Mesothelial cell of epicardium (in vitro differentiated cells): ENCODE measurements around the gene HPCAL1. TPM values are rescaled to one million over a fixed set of nuclear protein-coding genes. Genes with fewer than 3 reads are reported as not detected.

Experiments used
- DNase-seq, 2 experiments: peaks; one replicate each; pipeline ENCODE4 v3.0.0; 2021; ENCODE audit warnings: low spot score in 2 of 2; ENCODE audit not compliant: unreplicated experiment in 2 of 2
- H3K27ac Mint-ChIP-seq: 2 replicates; pipeline ENCODE4 v1.8.0; 2021; ENCODE audit warnings: mixed read lengths
- H3K27me3 Mint-ChIP-seq: 2 replicates; pipeline ENCODE4 v1.8.0; 2021; ENCODE audit warnings: low read depth, mixed read lengths
- H3K36me3 Mint-ChIP-seq: 2 replicates; pipeline ENCODE4 v1.8.0; 2021; ENCODE audit warnings: mixed read lengths
- H3K4me1 Mint-ChIP-seq: 2 replicates; pipeline ENCODE4 v1.8.0; 2021; ENCODE audit warnings: mixed read lengths
- H3K4me3 Mint-ChIP-seq: 2 replicates; pipeline ENCODE4 v1.8.0; 2021; ENCODE audit warnings: mild to moderate bottlenecking, moderate library complexity, mixed read lengths
- H3K9me3 Mint-ChIP-seq: 2 replicates; pipeline ENCODE4 v1.8.0; 2021; ENCODE audit warnings: mixed read lengths
- total RNA-seq: library from RNA; stranded (reverse); gene quantifications from 3 replicates; pipeline ENCODE4 v1.2.1, GENCODE V29; 2021
- TF ChIP-seq, protein P1 (sequence below): fragments of 200-600 bp; sonication (generic); IDR thresholded peaks from one replicate; pipeline ENCODE4 v1.5.0; 2021; ENCODE audit warnings: antibody characterized with exemption; ENCODE audit not compliant: unreplicated experiment

HPCAL1 gene
- total RNA-seq, 1 donor from 2014 or later = 17.5 TPM

DNA sequence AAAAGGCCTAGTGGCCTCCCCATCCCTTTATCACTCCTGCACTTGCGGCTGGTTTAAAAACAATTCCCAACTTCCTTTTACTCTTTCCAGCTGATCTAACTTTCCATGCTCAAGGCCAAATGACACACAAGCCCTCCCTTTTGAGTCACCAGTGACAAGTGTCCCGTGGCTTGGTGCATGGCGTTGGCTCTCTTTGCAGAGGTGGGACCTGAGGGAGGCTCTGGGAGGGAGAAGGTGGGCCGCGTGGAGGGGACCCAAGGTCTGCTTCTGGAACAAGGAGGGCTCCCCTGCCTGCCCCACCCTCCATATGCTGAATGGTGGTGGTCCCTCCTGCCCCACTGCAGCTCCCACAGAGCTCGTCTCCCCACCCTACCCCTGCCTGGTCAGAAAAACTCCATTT lies 30.8 kb upstream of the HPCAL1 start:
- H3K27me3 Mint-ChIP-seq = no peaks in the 10 kb centered on the region
- DNase-seq = peak in 1 of 2 experiments; percentile 17
- H3K9me3 Mint-ChIP-seq = no peaks in the 10 kb centered on the region
- no peak overlapping the region for H3K27ac Mint-ChIP-seq
- peaks cover 3% of the 10 kb centered on the region for H3K4me1 Mint-ChIP-seq
- no peak overlapping the region for H3K4me3 Mint-ChIP-seq
- H3K36me3 Mint-ChIP-seq = no peaks in the 10 kb centered on the region
- TF ChIP-seq, protein P1, sequence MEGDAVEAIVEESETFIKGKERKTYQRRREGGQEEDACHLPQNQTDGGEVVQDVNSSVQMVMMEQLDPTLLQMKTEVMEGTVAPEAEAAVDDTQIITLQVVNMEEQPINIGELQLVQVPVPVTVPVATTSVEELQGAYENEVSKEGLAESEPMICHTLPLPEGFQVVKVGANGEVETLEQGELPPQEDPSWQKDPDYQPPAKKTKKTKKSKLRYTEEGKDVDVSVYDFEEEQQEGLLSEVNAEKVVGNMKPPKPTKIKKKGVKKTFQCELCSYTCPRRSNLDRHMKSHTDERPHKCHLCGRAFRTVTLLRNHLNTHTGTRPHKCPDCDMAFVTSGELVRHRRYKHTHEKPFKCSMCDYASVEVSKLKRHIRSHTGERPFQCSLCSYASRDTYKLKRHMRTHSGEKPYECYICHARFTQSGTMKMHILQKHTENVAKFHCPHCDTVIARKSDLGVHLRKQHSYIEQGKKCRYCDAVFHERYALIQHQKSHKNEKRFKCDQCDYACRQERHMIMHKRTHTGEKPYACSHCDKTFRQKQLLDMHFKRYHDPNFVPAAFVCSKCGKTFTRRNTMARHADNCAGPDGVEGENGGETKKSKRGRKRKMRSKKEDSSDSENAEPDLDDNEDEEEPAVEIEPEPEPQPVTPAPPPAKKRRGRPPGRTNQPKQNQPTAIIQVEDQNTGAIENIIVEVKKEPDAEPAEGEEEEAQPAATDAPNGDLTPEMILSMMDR = no peak

DNA sequence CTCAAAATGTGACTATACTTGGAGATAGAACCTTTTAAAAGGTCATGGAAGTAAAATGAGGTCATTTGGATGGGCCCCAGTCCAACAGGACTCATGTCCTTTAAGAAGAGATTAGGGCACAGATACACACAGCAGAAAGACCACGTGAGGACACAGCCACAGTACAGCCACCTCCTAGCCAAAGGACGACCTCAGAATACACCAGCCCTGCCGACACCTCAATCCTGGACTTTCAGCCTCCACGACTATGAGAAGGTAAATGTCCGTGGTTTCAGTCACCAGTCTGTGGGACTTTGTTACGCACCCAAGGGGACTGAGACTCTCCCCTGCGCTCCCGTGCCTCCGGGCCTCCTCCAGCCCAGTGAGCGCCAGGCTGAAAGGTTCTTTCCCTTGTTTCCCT lies 30.2 kb upstream of the HPCAL1 start:
- peak in 1 of 2 experiments; percentile 1 for DNase-seq
- Mint-ChIP-seq H3K27me3 (no peaks in the 10 kb centered on the region), H3K9me3 (no peaks in the 10 kb centered on the region), H3K27ac (no peak overlapping the region), H3K4me3 (no peak overlapping the region), H3K36me3 (no peaks in the 10 kb centered on the region), H3K4me1 (peaks cover 3% of the 10 kb centered on the region)
- TF ChIP-seq, protein P1 = no peak

DNA sequence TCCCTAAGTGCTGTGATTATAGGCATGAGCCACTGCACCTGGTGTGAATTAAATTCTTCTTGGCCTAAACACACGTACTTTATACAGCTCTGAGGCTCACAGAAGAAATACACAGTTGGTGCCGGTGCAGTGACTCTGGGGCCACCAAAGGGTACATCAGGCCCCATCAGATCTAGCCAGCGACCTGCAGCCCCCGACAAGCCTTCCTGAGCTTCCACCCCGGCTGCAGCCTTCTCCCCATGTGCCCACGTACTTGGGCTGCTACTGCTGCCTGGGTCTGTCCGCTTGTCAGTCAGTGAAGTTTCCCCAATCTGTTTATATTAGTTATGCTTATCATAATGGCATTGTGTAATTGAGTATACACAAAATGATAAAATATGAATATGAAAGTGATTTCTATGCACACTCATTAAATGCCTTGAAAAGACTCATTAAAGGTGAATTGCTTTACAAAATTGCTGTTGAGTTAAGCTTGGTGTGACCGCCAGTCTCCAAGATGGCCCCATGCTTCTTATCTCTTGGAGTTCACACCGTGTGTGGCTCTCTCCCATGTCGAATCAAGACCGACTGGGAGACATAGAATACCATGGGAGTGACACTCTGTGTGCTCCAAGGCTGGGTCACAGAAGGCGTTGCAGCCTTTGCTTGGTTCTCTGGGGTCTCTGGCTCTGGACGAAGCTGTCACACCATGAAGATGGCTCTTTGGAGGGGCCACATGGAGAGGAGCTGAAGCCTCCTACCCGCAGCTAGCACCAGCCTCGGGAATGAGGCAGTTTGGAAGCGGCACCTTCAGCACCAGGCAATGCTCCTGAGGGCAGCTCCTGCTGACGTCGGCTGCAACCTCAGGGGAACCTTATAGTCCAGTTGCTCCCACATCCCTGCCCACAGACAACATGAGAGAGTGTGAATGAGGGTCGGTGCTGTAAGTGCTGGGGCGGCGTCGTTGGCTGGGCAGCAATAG lies 29.2 kb upstream of the HPCAL1 start:
- Mint-ChIP-seq H3K4me1 (peaks cover 3% of the 10 kb centered on the region), H3K9me3 (no peaks in the 10 kb centered on the region), H3K4me3 (no peak overlapping the region), H3K36me3 (no peaks in the 10 kb centered on the region), H3K27ac (no peak overlapping the region), H3K27me3 (no peaks in the 10 kb centered on the region)
- DNase-seq = peak in 1 of 2 experiments; percentile 9
- TF ChIP-seq, protein P1 = no peak

DNA sequence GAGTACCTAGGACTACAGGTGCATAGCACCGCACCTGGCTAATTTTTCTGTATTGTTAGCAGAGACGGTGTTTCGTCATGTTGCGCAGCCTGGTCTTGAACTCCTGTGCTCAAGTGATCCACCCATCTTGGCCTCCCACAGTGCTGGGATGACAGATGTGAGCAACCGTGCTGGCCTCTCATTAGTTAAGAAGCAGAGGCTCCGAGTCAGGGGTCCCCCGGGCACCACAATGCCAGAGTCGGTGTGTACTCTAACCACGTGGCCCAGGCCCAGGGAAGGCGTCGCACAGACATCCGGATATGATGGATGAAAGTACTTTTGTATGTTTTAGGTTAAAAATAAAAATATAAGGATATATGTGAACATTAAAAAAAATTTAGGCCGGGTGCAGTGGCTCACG lies 28.3 kb upstream of the HPCAL1 start:
- no peak for DNase-seq
- no peaks in the 10 kb centered on the region for H3K27me3 Mint-ChIP-seq
- TF ChIP-seq, protein P1 = no peak
- peaks cover 3% of the 10 kb centered on the region for H3K4me1 Mint-ChIP-seq
- no peaks in the 10 kb centered on the region for H3K36me3 Mint-ChIP-seq
- no peak overlapping the region for H3K4me3 Mint-ChIP-seq
- H3K9me3 Mint-ChIP-seq = no peaks in the 10 kb centered on the region
- H3K27ac Mint-ChIP-seq = no peak overlapping the region

DNA sequence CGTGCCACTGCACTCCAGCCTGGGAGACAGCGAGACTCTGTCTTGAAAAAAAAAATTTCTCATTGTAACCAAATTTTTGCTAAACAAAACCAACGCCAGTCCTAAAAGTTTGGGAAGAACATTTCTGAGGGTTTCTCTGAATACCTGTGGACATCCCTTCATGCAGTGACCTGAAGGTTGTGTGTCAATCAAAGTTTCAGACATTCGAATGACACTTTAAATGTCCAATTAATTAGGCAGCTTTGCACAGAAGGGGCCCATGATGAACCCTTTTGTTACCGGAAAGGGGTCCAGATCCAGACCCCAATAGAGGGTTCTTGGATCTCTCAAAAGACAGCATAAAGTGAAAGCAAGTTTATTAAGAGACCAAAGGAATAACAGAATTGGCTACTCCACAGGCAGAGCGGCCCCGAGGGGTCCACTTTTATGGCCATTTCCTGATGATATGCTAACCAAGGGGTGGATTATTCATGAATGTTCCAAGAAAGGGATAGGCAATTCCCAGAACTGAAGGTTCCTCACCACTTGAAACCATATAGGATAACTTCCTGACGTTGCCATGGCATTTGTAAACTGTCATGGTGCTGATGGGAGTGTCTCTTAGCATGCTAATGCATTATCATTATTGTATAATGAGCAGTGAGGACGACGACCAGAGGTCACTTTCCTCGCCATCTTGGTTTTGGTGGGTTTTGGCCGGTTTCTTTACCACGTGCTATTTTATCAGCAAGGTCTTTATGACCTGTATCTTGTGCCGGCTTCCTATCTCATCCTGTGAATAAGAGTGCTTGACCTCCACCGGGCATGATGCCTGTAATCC lies 27.5 kb upstream of the HPCAL1 start:
- Mint-ChIP-seq H3K27me3 (no peaks in the 10 kb centered on the region), H3K27ac (no peak overlapping the region), H3K4me3 (no peak overlapping the region), H3K4me1 (peaks cover 3% of the 10 kb centered on the region), H3K36me3 (no peaks in the 10 kb centered on the region), H3K9me3 (no peaks in the 10 kb centered on the region)
- TF ChIP-seq, protein P1 = no peak
- DNase-seq = no peak
